GM15510 (cell line): ENCODE data around the gene TBC1D8.

Experiments used
- POLR2A ChIP-seq: IDR thresholded peaks from 3 replicates; pipeline ENCODE4 v1.6.1; 2011; ENCODE audit warnings: borderline replicate concordance; ENCODE audit not compliant: insufficient read length; ENCODE audit errors: extremely low read depth

The TBC1D8 gene

DNA sequence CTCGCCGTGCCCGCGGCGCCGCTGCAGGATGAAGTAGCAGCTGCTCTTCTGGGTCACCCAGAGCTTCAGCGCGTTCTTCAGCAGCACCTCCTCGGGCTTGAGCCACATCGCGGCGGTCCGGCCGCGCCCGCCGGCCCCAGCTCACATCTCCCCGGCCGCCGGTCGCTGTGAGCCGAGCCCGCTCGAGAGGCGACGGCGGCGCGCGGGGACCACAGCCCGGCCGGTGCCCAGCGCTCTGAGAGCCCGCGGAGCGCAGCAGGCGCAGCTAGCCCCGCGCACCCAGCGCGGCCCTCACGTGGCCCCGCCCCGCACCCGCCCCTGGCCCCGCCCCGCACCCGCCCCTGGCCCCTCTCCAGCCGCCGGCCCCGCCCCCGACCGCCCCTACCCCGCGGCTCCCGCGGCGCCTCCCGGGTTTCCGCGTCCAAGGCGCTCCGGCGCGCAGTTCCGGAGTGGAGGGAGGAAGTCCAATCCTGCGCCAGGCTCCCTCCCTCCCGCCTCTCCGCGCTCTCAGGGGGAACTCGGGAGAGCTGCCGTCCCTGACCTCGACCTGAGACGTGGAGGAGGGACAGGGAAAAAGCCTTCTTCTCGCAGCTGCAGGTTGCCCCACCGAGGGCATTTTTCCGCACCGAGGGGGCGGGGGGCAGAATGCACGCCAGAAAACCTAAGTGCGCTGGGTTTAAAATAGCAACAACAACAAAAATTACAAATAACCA lies at the start of gene TBC1D8:
TSS of gene TBC1D8 (minus strand) at position 237 of the 713 bp plus-strand sequence. CDS start at position 108, 129 bp downstream.
- peak; percentile 40 for TF ChIP-seq POLR2A

DNA sequence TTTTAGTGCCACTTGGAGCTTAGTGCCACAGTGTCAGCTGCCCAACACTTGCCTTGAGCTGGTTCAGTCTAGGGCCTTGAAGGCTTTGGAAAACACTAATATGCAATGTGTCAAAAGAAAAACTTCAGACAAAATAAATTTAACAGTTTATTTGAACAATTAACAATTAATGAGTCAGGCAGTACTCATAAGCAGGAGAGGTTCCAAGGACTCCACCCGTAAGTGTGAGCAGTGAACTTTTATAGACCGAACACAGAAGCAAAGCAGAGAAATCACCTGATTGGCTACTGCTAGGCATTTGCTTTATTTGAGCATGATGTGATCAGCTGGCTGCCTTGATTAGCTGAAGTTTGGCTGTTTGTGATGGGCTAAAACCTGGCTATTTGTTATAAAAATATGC lies 49.5 kb upstream of the TBC1D8 start:
- TF ChIP-seq POLR2A, result no peak

DNA sequence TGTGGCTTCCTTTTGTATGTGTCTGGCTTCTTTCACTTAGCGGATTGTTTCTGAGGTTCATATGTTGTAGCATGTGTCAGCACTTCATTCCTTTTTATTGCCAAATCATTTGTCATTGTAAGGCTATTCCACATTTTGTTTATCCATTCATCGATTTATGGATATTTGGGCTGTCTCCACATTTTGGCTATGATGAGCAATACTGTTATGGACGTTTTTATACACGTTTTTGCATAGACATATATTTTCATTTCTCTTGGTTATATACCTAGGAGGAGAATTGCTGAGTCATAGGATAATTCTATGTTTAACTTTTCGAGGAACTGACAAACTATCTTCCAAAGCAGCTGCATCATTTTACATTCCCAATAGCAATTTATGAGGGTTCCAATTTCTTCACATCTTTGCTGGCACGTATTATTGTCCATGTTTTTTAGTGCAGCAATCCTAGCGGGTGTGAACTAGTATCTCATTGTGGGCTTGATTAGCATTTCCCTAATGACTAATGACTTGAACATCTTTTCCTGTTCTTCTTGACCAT lies 48.1 kb upstream of the TBC1D8 start:
- no peak for TF ChIP-seq POLR2A

DNA sequence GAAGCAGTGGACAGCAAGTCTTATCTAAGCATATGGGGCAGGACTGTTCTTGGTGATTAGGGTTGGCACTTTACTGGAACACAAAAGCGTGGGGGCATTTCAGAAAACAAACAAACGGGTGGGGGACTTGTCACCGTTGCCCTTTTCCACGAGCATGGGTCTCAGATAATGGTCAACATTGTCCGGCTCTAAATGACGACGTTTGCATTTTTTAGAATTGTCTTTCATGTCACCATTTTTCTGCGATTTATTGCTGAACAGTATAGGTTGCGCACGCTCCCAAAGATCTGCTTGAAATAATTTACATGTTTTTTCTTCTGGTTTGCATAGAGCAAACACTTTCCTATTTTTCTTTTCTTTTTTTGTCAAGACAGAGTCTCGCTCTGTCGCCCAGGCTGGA lies 46.6 kb upstream of the TBC1D8 start:
- no peak for TF ChIP-seq POLR2A

DNA sequence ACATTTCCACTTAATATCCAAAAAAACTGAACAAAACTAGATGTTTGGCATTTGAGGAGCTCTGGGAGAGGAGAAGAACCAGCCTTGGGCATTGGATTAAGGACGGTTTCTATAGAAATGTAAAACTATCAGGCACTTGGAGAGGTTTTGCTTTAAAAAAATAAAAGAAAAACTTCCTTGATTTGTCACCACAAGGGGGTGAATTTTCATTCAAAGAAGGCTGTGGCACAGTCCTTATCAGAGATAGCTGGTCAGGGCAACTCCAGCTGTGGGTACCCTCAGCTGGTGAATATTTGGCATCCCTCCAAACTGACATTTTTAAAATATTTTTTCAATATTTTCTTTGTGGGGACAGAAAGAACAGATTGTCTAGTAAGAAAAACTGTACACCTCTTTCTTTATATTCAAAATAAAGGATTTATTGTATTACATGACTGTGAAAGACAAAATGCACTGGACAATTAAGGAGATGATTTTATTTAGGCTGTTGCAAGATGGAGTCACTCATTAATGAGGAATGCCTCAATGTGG lies 46.1 kb upstream of the TBC1D8 start:
- TF ChIP-seq POLR2A, result no peak

DNA sequence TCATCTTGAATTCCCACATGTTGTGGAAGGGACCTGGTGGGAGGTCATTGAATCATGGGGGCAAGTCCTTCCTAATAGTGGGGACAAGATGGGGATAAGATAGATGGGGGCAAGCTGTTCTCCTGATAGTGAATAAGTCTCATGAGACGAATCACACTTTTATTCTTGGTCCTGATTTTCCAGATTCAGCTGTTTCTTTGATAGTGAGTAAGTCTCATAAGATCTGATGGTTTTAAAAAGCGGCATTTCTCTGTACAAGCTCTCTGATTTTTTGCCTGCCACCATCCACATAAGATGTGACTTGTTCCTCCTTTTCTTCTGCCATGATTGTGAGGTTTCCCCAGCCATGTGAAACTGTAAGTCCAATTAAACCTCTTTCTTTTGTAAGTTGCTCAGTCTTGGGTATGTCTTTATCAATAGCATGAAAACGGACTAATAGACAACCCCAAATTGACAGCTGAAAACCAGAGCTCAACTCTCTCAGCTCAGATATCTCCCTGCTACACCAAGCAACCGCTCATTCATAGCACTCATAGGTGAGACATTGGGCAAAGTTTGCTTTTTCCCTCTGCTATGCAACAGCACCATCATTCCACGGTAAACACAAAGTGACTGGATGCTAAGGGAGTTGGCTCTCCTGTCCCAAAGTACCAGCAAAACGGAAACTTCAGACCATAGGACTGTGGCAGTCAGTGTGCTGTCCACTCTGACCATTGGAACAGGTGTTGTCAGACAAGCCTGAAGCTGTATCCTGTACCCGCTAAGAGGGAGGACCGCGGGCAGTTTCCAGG lies 44.9 kb upstream of the TBC1D8 start:
- TF ChIP-seq POLR2A, result no peak

DNA sequence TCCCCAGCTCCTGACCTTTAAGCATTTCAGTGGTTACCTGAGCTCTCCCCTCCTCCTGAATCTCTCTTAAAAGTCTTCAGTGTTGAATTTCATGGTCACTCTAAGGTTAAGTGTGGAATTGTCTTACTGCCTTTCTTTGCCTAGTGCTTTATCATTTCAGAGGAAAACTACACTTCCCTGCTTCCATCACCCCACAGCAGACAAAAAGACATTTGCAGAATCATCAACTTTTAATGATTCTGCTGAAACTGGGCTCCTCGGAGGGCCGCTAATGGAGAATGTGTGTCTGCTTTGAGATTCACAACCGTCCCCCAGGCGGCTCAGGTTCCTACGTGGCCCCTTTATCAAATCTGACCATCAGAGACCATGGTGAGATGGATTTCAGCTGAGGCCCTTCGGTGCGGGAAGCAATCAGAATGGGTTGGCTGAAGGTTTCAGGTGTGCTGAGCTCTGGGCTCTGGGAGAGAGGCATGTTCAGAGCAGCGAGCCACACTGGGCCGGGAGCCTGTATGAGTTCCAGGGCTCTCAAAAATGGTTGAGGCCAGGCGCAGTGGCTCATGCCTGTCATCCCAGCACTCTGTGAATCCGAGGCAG lies 41.9 kb upstream of the TBC1D8 start:
- no peak for TF ChIP-seq POLR2A

DNA sequence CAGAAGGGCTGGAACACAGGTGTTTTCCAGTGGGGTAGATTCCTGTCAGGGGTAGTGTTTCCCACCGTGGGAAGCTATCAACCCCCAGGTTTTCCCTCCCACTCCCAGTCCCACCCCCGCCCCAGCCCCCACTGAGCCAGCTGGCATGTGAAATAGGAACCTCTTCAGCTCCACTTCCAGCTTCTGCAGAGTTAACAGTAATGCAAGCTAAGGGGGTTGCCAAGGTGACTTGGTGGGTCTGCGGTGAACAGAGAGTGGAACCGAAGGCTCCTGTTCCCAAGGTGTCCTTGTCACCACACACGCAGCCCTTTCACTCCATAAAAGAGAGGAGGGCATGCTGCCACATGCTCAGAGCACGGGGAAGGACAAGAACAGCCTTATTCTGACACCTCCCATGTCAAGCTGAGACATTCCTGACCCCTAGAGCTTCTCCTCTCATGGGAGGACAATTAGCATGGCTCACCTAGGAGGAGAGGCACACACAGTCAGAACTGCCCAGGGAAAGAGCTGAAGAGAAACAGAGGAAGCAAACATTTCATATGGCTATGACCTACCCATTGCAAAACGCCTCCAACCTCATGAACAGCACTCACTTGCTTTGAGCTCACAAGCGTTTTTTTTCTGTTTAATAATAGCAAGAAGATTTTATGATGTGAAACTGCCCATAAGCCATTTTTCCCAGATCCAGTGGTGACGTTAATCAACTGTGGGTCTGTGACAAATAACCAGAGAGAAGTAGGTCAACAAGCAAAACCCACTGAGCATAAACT lies 39.8 kb upstream of the TBC1D8 start:
- TF ChIP-seq POLR2A, result no peak

DNA sequence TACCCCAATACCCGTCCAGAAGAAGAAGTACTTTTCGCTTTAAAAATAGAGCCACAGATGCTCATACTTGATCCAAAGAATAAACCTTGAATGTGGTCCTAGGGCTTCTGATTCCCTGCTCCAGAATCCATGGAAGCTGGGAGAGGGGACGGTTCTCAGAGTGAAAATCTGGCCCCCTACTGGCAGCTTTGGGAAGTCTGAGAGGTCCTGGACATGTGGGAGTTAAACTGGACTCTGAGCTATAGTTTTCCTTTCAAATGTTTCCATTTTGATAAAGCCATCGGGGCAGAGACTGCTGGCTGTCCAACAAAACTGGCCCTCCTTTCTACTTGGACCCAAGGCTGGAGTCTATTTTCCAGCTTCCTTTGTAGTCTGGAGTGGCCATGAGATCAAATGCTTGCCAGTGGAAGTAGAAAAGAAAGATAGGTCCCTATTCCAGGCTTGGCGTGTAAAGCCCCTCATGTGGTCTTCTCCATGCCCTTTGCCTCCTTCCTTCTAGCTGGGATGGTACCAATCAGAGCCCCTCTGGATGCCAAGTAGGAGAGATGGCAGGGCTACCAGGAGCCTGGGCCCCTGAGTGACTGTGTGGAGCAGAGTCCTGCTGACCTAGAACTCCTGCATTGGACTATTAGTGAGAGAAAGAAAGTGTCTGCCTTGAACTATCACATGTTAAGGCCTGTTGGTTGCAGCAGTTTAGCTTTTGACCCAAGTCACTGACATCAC lies 37.7 kb upstream of the TBC1D8 start:
- TF ChIP-seq POLR2A, result no peak

DNA sequence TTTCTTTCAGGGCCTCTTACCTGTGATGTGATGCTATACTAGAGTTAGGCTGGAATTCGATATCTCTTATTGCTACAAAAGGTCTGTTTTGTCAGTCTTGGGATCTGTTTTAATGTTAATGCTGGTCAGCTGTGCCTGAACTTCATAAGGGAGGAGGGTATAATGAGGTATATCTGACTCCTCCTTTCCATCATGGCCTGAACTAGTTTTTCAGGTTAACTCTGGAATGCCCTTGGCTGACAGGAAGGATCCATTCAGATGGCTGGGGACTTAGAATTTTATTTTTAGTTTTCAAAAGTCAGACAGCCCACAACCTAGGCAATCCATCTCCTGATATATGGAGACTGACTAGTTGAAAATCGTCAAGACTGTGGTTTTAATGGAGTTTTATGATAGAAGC lies 35.9 kb upstream of the TBC1D8 start:
- TF ChIP-seq POLR2A, result no peak

DNA sequence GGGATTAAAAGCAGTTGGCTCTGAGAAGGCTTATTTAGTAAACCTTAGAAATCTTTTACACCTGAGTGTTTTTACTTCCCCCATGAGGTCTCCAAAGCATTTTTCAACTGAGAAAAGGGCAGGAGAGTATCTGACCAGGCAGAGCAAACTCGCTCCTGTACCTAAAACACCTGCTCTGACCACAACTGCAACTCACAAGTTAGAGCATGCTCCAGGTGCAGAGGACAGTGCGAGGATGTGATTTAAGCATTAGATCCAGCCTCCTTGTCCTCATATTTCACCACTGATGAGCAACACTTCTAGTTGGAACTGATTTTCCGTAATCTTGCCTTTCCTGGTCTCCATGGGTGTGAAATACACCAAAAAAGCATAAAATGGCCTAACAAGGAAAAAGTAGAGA lies 34.5 kb upstream of the TBC1D8 start:
- no peak for TF ChIP-seq POLR2A

DNA sequence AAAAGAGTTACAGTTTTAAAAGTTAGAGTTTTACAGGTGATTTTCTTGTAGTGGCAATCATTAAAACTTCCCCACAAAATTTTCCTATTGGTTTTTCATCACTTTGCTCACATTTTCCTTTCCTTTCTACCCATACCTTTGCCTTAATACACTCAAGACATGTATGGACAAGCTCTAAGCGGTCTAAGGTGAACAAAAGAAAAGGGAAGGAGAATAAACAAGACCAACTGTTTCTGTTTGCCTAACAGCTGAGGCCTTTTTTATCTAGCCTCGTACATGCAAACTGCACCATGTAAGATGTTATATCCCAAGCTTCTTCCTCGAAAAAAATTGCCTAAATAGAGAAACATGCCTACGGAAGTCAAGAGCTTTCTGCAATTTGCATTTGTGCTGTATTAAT lies 33.9 kb upstream of the TBC1D8 start:
- no peak for TF ChIP-seq POLR2A

DNA sequence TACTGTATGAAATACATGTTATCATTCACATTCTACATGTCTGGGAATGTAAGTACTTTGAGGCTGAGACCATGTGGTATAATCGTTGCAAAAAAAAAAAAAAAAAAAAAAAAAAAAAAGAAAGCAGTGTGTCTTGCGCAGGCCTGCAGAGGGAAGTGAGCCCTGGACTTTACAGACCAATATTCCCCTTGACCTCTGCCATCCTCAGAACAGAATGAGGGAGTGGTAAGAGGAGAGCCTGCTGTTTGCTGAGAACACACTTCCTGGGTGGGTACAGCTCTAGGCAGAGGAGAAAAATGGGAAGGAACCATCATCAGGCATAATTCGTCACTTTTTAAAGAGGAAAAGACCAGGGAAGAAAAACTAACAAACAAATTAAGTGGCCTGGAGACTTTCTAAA lies 28.8 kb upstream of the TBC1D8 start:
- TF ChIP-seq POLR2A, result no peak

DNA sequence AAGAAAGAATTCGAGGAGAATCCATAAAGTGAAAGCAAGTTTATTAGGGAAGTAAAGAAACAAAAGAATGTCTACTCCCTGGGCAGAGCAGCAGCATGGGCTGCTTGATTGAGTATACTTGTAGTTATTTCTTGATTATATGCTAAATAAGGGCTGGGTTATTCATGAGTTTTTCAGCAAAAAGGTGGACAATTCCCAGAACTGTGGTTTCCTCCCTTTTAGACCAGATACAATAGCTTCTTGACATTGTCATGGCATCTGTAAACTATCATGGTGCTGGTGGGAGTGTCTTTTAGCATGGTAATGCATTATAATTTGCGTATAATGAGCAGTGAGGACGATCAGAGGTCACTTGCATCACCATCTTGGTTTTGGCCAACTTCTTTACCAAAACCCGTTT lies 25.6 kb upstream of the TBC1D8 start:
- TF ChIP-seq POLR2A, result no peak
